Fibroblast of villous mesenchyme (primary cell): ENCODE results near the gene DMRTB1. TPM values are rescaled to one million over a fixed set of nuclear protein-coding genes. Genes with fewer than 3 reads are reported as not detected.

ENCODE experiments used
- DNase-seq: peaks from one replicate; pipeline ENCODE4 v3.0.0-alpha.2; 2010; ENCODE audit warnings: low read depth
- H3K4me3 ChIP-seq: 2 replicates; pipeline ENCODE4 v1.5.1; 2011; ENCODE audit warnings: low read depth, mild to moderate bottlenecking, low read length
- CTCF ChIP-seq: IDR thresholded peaks from 2 replicates; pipeline ENCODE4 v1.5.1; 2012; ENCODE audit warnings: low read depth, mild to moderate bottlenecking, low read length; ENCODE audit not compliant: insufficient read depth
- total RNA-seq: library from RNA; depleted of rRNA; stranded (reverse); fragments of >200 nt; gene quantifications from 2 replicates; pipeline ENCODE4 v1.2.3, GENCODE V29; 2012

The DMRTB1 gene
- total RNA-seq, 1 donor, result not detected

- DNase-seq, result no peak
- H3K4me3 ChIP-seq, result no peak overlapping the region
- no peak for TF ChIP-seq CTCF
These were observed 45.7 kb downstream of the DMRTB1 start for GRCh38 chr1:53504901-53505300.

- no peak for TF ChIP-seq CTCF
- no peak overlapping the region for H3K4me3 ChIP-seq
- DNase-seq, result no peak
These were observed 46.2 kb downstream of the DMRTB1 start for GRCh38 chr1:53505401-53505800.

GRCh38 chr1:53505891-53506290, 46.7 kb downstream of the DMRTB1 start:
- DNase-seq, result no peak
- no peak for TF ChIP-seq CTCF
- H3K4me3 ChIP-seq, result no peak overlapping the region

- no peak for DNase-seq
- no peak for TF ChIP-seq CTCF
- H3K4me3 ChIP-seq, result no peak overlapping the region
These were observed 47.3 kb downstream of the DMRTB1 start for GRCh38 chr1:53506355-53507050.

GRCh38 chr1:53507116-53507820, 48.1 kb downstream of the DMRTB1 start:
- no peak for DNase-seq
- no peak overlapping the region for H3K4me3 ChIP-seq
- TF ChIP-seq CTCF, result no peak

GRCh38 chr1:53508056-53508990, 49.1 kb downstream of the DMRTB1 start:
- DNase-seq, result no peak
- TF ChIP-seq CTCF, result no peak
- no peak overlapping the region for H3K4me3 ChIP-seq
